MM.1S (cell line): Measurements from ENCODE around the gene ALDH3B2.
"Not testable (repeated sequence)": the region's sequence is repeated elsewhere in the genome, so short reads cannot be mapped to it uniquely, and the experiment has no call there.

Experiments used
- CTCF ChIP-seq: fragments of 300-600 bp; sonication (generic); IDR thresholded peaks from 2 replicates; pipeline ENCODE4 v1.5.1; 2016; ENCODE audit warnings: antibody characterized with exemption, low read length, mixed read lengths
- EZH2 ChIP-seq: fragments of 300-600 bp; sonication (generic); optimal IDR thresholded peaks from 2 replicates; pipeline ENCODE3; 2017; ENCODE audit warnings: low read depth, mild to moderate bottlenecking, antibody characterized with exemption, low read length, mixed read lengths
- EZH2phosphoT487 ChIP-seq: fragments of 300-600 bp; sonication (generic); IDR thresholded peaks from 2 replicates; pipeline ENCODE4 v1.6.1; 2018; ENCODE audit warnings: antibody characterized with exemption, low read length

GRCh38 chr11:67659651-67660165, 14.7 kb downstream of the ALDH3B2 start:
- not testable (repeated sequence) for TF ChIP-seq CTCF, EZH2, EZH2phosphoT487
